T47D (cell line): ENCODE measurements around the gene NKTR.

Experiments
- DNase-seq, 2 experiments: peaks; one replicate each; pipeline versions ENCODE4 v3.0.0 to v3.0.0-alpha.2; 2011 to 2012; ENCODE audit warnings: low read depth in 1 of 2, low spot score in 1 of 2
- JUND ChIP-seq: IDR thresholded peaks from 2 replicates; pipeline ENCODE4 v1.6.1; 2012; ENCODE audit warnings: low read depth
- in situ Hi-C: cut with HindIII; loops from 2 replicates; pipeline ENCODE4 v1.10.0; 2016; ENCODE audit warnings: low sequenced_read_pairs, low pct_unique_long_range_greater_than_20kb

Gene NKTR

DNA sequence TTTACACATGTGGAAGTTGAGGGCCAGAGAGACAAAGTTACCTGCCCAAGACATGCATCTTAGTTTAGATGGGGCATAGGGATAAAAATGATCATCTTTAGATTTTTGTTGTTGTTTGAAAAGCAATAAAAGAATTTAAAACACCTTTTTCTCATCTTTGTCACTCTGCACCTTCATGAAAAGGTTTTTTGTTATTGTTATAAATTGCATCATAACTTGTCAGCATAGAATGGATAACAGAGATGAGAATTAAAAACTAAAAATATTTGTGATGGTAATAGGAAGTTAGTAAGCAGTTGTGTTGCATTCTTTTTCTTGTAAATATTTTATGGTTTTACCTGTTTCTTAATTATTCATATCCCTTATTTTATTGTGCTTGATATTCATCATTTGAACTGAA lies 39.6 kb downstream of the NKTR start:
- in situ Hi-C loops, result no loop called here
- no peak for TF ChIP-seq JUND

DNA sequence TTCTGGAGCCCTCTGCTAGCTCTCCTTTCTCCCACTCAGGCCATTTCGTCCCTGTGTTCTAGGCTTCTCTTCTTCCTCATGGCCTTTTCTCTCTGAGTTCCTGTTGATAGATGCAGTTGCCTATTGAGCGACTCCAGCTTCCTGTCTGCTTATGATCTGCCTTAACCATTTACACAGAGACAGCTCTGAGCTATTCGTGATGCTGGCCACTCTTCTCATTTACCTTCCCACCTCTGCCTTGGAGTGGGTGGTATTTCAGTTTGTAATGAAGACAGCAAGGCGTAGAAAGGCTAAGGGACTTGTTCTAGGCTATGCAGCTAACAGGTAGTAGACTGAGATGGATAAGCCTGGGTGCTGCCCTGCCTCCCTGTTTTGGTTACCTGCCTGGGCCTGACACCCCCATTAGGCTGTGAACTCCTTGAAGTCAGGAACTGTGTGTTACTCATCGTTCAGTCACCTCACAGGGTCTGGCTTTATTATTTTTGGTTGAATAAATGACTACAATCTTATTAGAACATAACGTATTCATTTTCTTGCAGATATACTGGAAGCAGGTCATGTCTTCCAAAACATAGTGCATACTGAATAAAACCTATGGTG lies 40.4 kb downstream of the NKTR start:
- no peak for TF ChIP-seq JUND
- no peak for DNase-seq
- in situ Hi-C loops, result no loop called here

More for the DNA sequence above, 39.6 kb downstream of the NKTR start:
- DNase-seq, result no peak

- in situ Hi-C loops, result no loop called here
- no peak for TF ChIP-seq JUND
- DNase-seq, result no peak
Measured at GRCh38 chr3:42647821-42648459, 47.5 kb downstream of the NKTR start.

- TF ChIP-seq JUND, result no peak
- DNase-seq, result no peak
- in situ Hi-C loops, result no loop called here
Measured at GRCh38 chr3:42649006-42649405, 48.5 kb downstream of the NKTR start.

DNA sequence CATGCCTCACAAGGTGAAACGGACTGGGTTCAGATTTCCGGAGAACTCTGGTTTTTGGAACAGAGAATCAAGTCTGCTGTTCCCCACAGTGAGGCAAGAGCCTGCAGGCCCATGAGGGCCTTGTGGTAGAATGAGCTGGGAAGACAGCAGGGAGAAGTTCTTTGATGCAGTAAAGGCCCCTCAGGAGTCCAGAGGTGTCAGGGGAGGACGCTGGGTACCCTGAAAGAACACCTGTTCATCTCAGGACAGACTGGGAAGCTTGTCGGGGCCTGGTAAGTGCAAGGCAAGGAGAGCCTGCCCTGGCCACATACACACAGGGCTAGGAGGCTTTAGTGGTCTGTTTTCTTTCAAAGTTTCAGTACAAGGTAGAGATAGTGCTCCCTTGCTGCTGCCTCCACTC lies 49.3 kb downstream of the NKTR start:
- no peak for TF ChIP-seq JUND
- in situ Hi-C loops, result no loop called here
- DNase-seq, result no peak

DNA sequence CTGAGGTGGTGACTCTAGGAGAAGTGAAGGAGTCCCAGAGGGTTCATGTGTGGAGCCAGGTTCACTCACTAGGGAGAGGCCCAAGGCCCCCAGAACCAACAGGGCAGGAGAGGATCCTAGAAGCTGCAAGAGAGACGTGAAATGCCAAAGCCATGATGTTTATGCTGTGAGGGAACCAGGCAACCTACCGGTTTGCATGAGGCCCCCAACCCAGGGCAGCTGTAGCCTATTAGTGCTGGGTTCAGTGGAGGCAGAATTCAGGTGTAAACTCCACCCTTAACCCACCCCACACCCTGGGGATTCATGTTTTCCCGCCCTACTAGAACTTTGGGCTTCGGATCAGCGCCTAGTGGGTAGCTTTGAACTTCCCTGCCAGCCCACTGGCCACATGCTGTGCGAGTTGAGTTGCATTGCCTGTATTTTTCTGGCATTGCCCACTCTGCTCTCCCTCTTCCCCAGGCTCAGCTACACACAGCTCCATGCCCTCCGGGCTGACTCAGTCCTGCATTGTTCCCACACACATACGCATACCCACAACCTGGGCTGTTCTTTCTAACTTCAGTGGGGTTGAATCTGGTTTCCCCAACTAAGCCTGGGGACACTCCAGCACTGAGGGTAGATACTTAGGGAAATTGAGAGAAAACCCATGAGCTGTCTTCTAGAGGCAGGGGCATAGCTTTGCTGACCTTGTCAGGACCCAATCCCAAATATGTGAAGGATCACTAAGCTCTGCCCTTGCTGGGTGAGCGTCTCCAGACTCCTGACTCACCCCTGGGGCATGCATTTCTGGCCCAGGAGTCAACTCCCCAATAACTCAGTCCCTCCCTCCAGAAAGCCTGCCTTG lies 51.0 kb downstream of the NKTR start:
- no peak for TF ChIP-seq JUND
- in situ Hi-C loops, result no loop called here
- DNase-seq, result no peak

GRCh38 chr3:42652251-42652610 lies 51.7 kb downstream of the NKTR start:
- in situ Hi-C loops, result no loop called here
- DNase-seq, result no peak
- TF ChIP-seq JUND, result no peak

- TF ChIP-seq JUND, result no peak
- in situ Hi-C loops, result no loop called here
- DNase-seq, result peak; percentile 16 to 56
Measured at GRCh38 chr3:42652611-42653302, 52.3 kb downstream of the NKTR start.

- TF ChIP-seq JUND, result no peak
- no peak for DNase-seq
- in situ Hi-C loops, result no loop called here
Measured at GRCh38 chr3:42653303-42653559, 52.7 kb downstream of the NKTR start.

GRCh38 chr3:42653560-42654330 lies 53.3 kb downstream of the NKTR start, which contains the start of gene ZBTB47:
Gene ZBTB47, plus strand, starts transcription at chr3:42653697. Its CDS starts 4,659 bp downstream, at chr3:42658356.
- in situ Hi-C loops, result no loop called here
- TF ChIP-seq JUND, result no peak
- DNase-seq, result peak in 1 of 2 experiments; percentile 55

DNA sequence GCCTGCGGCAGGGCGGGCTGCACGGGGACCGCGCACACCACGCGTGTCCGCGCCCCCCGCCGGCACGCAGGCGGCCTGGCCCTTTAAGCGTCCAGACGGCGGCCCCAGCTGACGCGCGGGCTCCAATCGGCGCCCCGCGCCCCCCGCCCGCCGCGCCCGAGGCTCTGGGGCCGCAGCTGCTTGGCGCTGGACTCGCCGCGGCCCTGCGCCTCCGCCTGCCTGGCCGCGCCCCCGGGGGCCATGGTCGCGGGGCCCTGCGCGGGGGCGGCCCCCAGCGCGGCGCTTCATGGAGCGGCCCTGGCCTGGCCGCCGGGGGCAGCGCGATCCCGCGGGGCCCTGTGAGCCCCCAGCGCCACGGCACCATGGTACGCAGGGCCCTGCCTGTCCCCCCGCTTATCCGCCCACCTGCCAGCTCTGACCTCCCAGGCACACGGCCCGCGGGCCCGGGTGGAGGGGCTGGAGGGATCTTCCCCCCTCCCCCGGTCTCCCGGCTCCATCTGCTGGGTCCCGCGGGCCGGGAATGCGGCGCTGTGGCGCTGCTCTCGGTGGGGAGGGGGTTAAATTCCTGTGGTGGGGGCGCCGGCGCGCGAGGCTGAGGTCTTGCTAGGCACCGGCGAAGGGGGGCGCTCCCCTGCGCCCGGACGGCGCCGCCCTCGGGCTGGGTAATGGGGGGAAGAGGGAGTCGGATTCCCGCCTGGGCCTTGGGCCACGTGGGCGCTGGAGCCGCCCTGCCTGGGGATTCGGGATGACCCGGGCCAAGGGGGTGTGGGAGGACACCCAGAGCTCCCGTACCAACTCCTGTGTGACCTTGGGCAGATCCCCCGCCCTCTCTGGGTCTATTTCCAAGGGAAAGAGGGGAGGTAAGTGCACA lies 54.1 kb downstream of the NKTR start:
- in situ Hi-C loops, result no loop called here
- peak; percentile 65 to 92 for DNase-seq
- no peak for TF ChIP-seq JUND
